RWPE2 (cell line): Measurements from ENCODE around the gene XDH.

Source experiments
- ATAC-seq: fragments of 200-7000 bp; cut with Tn5 transposase; 3 replicates; pipeline ENCODE4 v1.9.1; 2021; ENCODE audit warnings: low read depth
- DNase-seq: peaks from one replicate; pipeline ENCODE4 v3.0.0-alpha.2; 2020; ENCODE audit warnings: low spot score
- H3K27ac ChIP-seq: fragments of 450-650 bp; 2 replicates; pipeline ENCODE4 v1.5.1; 2017; ENCODE audit warnings: mild to moderate bottlenecking; ENCODE audit not compliant: poor library complexity, severe bottlenecking
- H3K27me3 ChIP-seq: fragments of 250-450 bp; sonication (Bioruptor Pico); 2 replicates; pipeline ENCODE4 v1.5.1; 2021; ENCODE audit warnings: mild to moderate bottlenecking, moderate library complexity; ENCODE audit not compliant: insufficient read depth, poor library complexity, severe bottlenecking
- H3K36me3 ChIP-seq: fragments of 250-450 bp; sonication (Bioruptor Pico); 2 replicates; pipeline ENCODE4 v1.5.1; 2020; ENCODE audit warnings: low read depth, mild to moderate bottlenecking, moderate library complexity
- H3K4me1 ChIP-seq: fragments of 250-450 bp; sonication (Bioruptor Pico); 2 replicates; pipeline ENCODE4 v1.5.1; 2021; ENCODE audit warnings: mild to moderate bottlenecking, moderate library complexity; ENCODE audit not compliant: insufficient read depth, poor library complexity, severe bottlenecking
- H3K4me3 ChIP-seq: fragments of 250-450 bp; sonication (Bioruptor Pico); 2 replicates; pipeline ENCODE4 v1.5.1; 2021; ENCODE audit warnings: mild to moderate bottlenecking, moderate library complexity; ENCODE audit not compliant: severe bottlenecking
- H3K9me3 ChIP-seq: fragments of 250-450 bp; sonication (Bioruptor Pico); 2 replicates; pipeline ENCODE4 v1.5.1; 2021; ENCODE audit warnings: mild to moderate bottlenecking, moderate library complexity; ENCODE audit not compliant: severe bottlenecking
- CTCF ChIP-seq: fragments of 450-650 bp; IDR thresholded peaks from one replicate; pipeline ENCODE4 v1.5.1; 2017; ENCODE audit warnings: mild to moderate bottlenecking, moderate library complexity; ENCODE audit not compliant: poor library complexity, severe bottlenecking

XDH gene

GRCh38 chr2:31386648-31387047 is 27.9 kb downstream of the XDH start:
- peaks cover 39% of the 10 kb centered on the region for H3K36me3 ChIP-seq
- TF ChIP-seq CTCF, result peak; percentile 8
- H3K27me3 ChIP-seq, result no peaks in the 10 kb centered on the region
- H3K9me3 ChIP-seq, result no peaks in the 10 kb centered on the region
- H3K4me1 ChIP-seq, result peaks cover 50% of the 10 kb centered on the region
- no peak for DNase-seq
- H3K27ac ChIP-seq, result peak overlapping the region; percentile 100
- no peak overlapping the region for H3K4me3 ChIP-seq
- no peak for ATAC-seq

- DNase-seq (no peak), ATAC-seq (no peak)
- TF ChIP-seq CTCF, result no peak
- Histone ChIP-seq H3K9me3 (no peaks in the 10 kb centered on the region), H3K4me3 (no peak overlapping the region), H3K4me1 (peaks cover 46% of the 10 kb centered on the region), H3K27ac (peak overlapping the region; percentile 100), H3K36me3 (peaks cover 44% of the 10 kb centered on the region), H3K27me3 (no peaks in the 10 kb centered on the region)
Measured at GRCh38 chr2:31386172-31386571, 28.4 kb downstream of the XDH start.

- Histone ChIP-seq H3K27ac (peak overlapping the region; percentile 100), H3K9me3 (no peaks in the 10 kb centered on the region), H3K27me3 (no peaks in the 10 kb centered on the region), H3K36me3 (peaks cover 57% of the 10 kb centered on the region), H3K4me3 (no peak overlapping the region), H3K4me1 (peaks cover 35% of the 10 kb centered on the region)
- ATAC-seq (peak; percentile 94), DNase-seq (no peak)
- TF ChIP-seq CTCF, result no peak
Measured at GRCh38 chr2:31384771-31385276, 29.7 kb downstream of the XDH start.

GRCh38 chr2:31384351-31384750 is 30.2 kb downstream of the XDH start:
- TF ChIP-seq CTCF, result no peak
- H3K27me3 ChIP-seq, result no peaks in the 10 kb centered on the region
- DNase-seq (peak; percentile 85), ATAC-seq (peak; percentile 91)
- peak overlapping the region; percentile 100 for H3K27ac ChIP-seq
- H3K36me3 ChIP-seq, result peaks cover 62% of the 10 kb centered on the region
- no peak overlapping the region for H3K4me3 ChIP-seq
- no peaks in the 10 kb centered on the region for H3K9me3 ChIP-seq
- peaks cover 34% of the 10 kb centered on the region for H3K4me1 ChIP-seq

- DNase-seq (no peak), ATAC-seq (no peak)
- peak overlapping the region; percentile 100 for H3K27ac ChIP-seq
- H3K4me3 ChIP-seq, result no peak overlapping the region
- H3K36me3 ChIP-seq, result peaks cover 69% of the 10 kb centered on the region
- no peak for TF ChIP-seq CTCF
- peaks cover 38% of the 10 kb centered on the region for H3K4me1 ChIP-seq
- no peaks in the 10 kb centered on the region for H3K27me3 ChIP-seq
- H3K9me3 ChIP-seq, result no peaks in the 10 kb centered on the region
Measured at GRCh38 chr2:31383471-31384153, 30.9 kb downstream of the XDH start.
